Suprapubic skin (tissue), 4 donors: ENCODE measurements around the gene AFF1. TPM values are rescaled to one million over a fixed set of nuclear protein-coding genes. Genes with fewer than 3 reads are reported as not detected.

Experiments used
- DNase-seq, 2 donors: peaks; one replicate each; pipeline ENCODE4 v3.0.0-alpha.2; 2019; ENCODE audit warnings: low spot score in 2 of 2
- H3K27ac ChIP-seq: fragments of 200-600 bp; sonication (generic); one replicate; pipeline ENCODE4 v1.5.1; 2019
- H3K27me3 ChIP-seq: fragments of 200-600 bp; sonication (generic); one replicate; pipeline ENCODE4 v1.5.1; 2019
- H3K36me3 ChIP-seq: fragments of 200-600 bp; sonication (generic); one replicate; pipeline ENCODE4 v1.5.1; 2019
- H3K4me1 ChIP-seq: fragments of 200-600 bp; sonication (generic); one replicate; pipeline ENCODE4 v1.5.1; 2019
- H3K4me3 ChIP-seq: fragments of 200-600 bp; sonication (generic); one replicate; pipeline ENCODE4 v1.5.1; 2019; ENCODE audit warnings: mild to moderate bottlenecking
- H3K9me3 ChIP-seq: fragments of 200-600 bp; sonication (generic); one replicate; pipeline ENCODE4 v1.5.1; 2019
- CTCF ChIP-seq, 2 donors: fragments of 200-600 bp in 1 of 2; fragments of 450-650 bp in 1 of 2; sonication (generic) in 1 of 2; IDR thresholded peaks; one replicate each; pipeline ENCODE4 v1.5.1; 2016 to 2019; ENCODE audit warnings: antibody characterized with exemption in 2 of 2, mild to moderate bottlenecking in 1 of 2, moderate library complexity in 1 of 2
- EP300 ChIP-seq: sonication (generic); formaldehyde crosslinking; IDR thresholded peaks from one replicate; pipeline ENCODE4 v1.6.1; 2017; ENCODE audit warnings: antibody characterized with exemption
- POLR2A ChIP-seq, 2 donors: fragments of 450-650 bp; IDR thresholded peaks; one replicate each; pipeline ENCODE4 v1.6.1; 2017; ENCODE audit warnings: antibody characterized with exemption in 2 of 2, mild to moderate bottlenecking in 2 of 2, moderate library complexity in 2 of 2
- POLR2AphosphoS5 ChIP-seq, 3 donors: sonication (generic); formaldehyde crosslinking; IDR thresholded peaks; one replicate each; pipeline ENCODE4 v1.6.1; 2017; ENCODE audit warnings: antibody characterized with exemption in 3 of 3
- WGBS: methylation state at CpG from one replicate; pipeline ENCODE4 v1.1.5; 2018; 5-methylcytosine and 5-hydroxymethylcytosine counted together
- total RNA-seq, 4 donors: library from RNA; depleted of rRNA; stranded (reverse); fragments of >200 nt; gene quantifications; one replicate each; pipeline ENCODE4 v1.1.0, GENCODE V29; 2016

AFF1 gene
- total RNA-seq, 4 donors from 2014 or later: 67.2 to 175 (median 103) TPM

- H3K9me3 ChIP-seq: no peaks in the 10 kb centered on the region
- peaks cover 12% of the 10 kb centered on the region for H3K4me1 ChIP-seq
- no peak overlapping the region for H3K4me3 ChIP-seq
- TF ChIP-seq POLR2A (IDR thresholded peaks at IDR 0.05) (no peak), EP300 (no peak), POLR2AphosphoS5 (IDR thresholded peaks at IDR 0.05) (no peak)
- WGBS: 99% methylated on average over 4 of the region's 4 CpGs
- no peak overlapping the region for H3K27ac ChIP-seq
- no peaks in the 10 kb centered on the region for H3K27me3 ChIP-seq
- H3K36me3 ChIP-seq: no peaks in the 10 kb centered on the region
- no peak for DNase-seq
These were observed 17.4 kb upstream of the AFF1 start for GRCh38 chr4:86917212-86918039.

DNA sequence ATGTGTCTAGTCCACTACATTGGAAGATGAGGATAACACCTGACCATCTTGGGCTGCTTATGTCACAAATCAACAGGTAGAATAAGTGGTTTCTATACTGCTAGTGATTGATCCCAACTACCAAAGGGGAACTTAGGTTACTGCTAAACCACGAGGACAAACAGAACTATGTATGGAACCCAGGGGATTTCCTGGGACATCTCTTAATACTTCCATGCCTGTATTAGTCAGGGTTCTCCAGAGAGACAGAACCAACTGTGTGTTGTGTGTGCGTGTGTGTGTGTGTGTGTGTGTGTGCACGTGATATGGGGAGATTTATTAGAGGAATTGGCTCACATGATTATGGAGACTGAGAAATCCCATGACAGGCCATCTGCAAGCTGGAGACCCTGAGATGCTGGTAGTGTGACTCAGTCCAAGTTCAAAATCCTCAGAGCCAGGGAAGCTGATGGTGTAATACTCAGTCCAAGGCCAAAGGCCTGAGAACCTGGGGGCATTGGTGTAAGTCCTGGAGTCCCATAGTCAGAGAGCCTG, 16.2 kb upstream of the AFF1 start:
- peaks cover 15% of the 10 kb centered on the region for H3K4me1 ChIP-seq
- no peaks in the 10 kb centered on the region for H3K36me3 ChIP-seq
- no peaks in the 10 kb centered on the region for H3K9me3 ChIP-seq
- no peak for TF ChIP-seq POLR2A (IDR thresholded peaks at IDR 0.05)
- no peak for TF ChIP-seq POLR2AphosphoS5 (IDR thresholded peaks at IDR 0.05)
- TF ChIP-seq EP300: no peak
- no peak for TF ChIP-seq CTCF (IDR thresholded peaks at IDR 0.05)
- H3K4me3 ChIP-seq: no peak overlapping the region
- no peak overlapping the region for H3K27ac ChIP-seq
- no peak for DNase-seq
- H3K27me3 ChIP-seq: no peaks in the 10 kb centered on the region
- 37% methylated on average over 3 of the region's 3 CpGs for WGBS

DNA sequence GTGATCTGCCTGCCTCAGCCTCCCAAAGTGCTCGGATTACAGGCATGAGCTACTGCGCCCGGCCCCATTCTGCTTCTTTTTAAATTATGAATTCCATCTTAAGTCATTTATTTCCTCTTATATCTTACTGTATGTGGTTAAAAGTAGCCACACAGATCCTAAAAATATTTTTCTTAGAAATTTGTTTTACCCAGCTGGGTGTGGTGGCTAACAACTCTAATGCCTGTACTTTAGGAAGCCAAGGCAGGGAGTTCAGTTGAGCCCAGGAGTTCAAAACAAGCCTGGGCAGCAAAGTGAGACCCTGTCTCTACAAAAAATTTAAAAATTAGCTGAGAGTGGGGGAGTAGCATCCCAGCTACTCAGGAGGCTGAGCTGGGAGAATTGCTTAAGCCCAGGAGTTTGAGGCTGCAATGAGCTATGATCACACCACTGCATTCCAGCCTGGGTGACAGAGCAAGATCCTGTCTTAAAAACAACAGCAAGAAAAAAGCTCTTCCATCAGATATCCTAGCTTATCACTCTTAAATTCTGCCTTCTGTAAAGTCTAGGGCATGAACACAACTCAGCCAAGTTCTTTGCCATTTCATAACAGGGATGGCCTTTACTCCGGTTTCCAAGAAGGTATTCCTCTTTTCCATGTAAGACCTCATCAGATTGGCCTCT, 15.1 kb upstream of the AFF1 start:
- no peak for DNase-seq
- no peak for TF ChIP-seq POLR2A (IDR thresholded peaks at IDR 0.05)
- TF ChIP-seq POLR2AphosphoS5 (IDR thresholded peaks at IDR 0.05): no peak
- TF ChIP-seq EP300: no peak
- TF ChIP-seq CTCF (IDR thresholded peaks at IDR 0.05): no peak
- Histone ChIP-seq H3K4me3 (no peak overlapping the region), H3K27ac (no peak overlapping the region), H3K4me1 (peaks cover 15% of the 10 kb centered on the region), H3K36me3 (no peaks in the 10 kb centered on the region), H3K9me3 (no peaks in the 10 kb centered on the region), H3K27me3 (no peaks in the 10 kb centered on the region)
- WGBS: 93% methylated on average over 4 of the region's 4 CpGs

GRCh38 chr4:86921608-86922252, 13.1 kb upstream of the AFF1 start:
- Histone ChIP-seq H3K9me3 (no peaks in the 10 kb centered on the region), H3K36me3 (no peaks in the 10 kb centered on the region), H3K4me3 (no peak overlapping the region), H3K4me1 (peaks cover 18% of the 10 kb centered on the region), H3K27ac (no peak overlapping the region), H3K27me3 (no peaks in the 10 kb centered on the region)
- 39% methylated on average over 1 of the region's 1 CpG for WGBS
- TF ChIP-seq CTCF (IDR thresholded peaks at IDR 0.05): no peak
- no peak for TF ChIP-seq EP300
- peak in 2 of 3 donors; percentile 35 to 58 for TF ChIP-seq POLR2AphosphoS5 (IDR thresholded peaks at IDR 0.05)
- no peak for TF ChIP-seq POLR2A (IDR thresholded peaks at IDR 0.05)
- DNase-seq: no peak

DNA sequence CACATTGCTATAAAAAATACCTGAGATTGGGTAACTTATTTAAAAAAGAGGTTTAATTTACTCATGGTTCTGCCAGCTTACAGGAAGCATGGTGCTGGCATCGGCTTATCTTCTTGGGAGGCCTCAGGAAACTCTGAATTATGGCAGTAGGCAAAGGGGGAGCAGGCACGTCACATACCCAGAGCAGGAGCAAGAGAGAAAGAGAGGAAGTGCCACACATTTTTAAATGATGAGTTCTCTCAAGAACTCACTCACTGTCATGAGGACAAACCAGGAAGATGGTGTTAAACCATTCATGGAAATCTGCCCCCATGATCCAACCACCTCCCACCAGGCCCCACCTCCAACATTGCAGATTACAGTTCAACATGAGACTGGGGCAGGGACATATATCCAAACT, 10.0 kb upstream of the AFF1 start:
- WGBS: 38% methylated on average over 2 of the region's 2 CpGs
- TF ChIP-seq EP300: no peak
- no peak for TF ChIP-seq POLR2AphosphoS5 (IDR thresholded peaks at IDR 0.05)
- TF ChIP-seq CTCF (IDR thresholded peaks at IDR 0.05): no peak
- no peak for TF ChIP-seq POLR2A (IDR thresholded peaks at IDR 0.05)
- no peak for DNase-seq
- Histone ChIP-seq H3K9me3 (no peaks in the 10 kb centered on the region), H3K4me1 (peaks cover 36% of the 10 kb centered on the region), H3K36me3 (no peaks in the 10 kb centered on the region), H3K27me3 (no peaks in the 10 kb centered on the region), H3K4me3 (no peak overlapping the region), H3K27ac (peak overlapping the region; percentile 13)
